CD4-positive, alpha-beta memory T cell (primary cell): ENCODE measurements around the gene RTN4R. TPM values are rescaled to one million over a fixed set of nuclear protein-coding genes. Genes with fewer than 3 reads are reported as not detected.

Source experiments
- CTCF ChIA-PET: fragments of 350-600 bp; sonication (Branson Sonifier 250); formaldehyde crosslinking; loops from one replicate; lab custom pipeline; 2021; ENCODE audit warnings: inconsistent platforms; ENCODE audit not compliant: partially characterized antibody; lab: Charles Lee
- POLR2A ChIA-PET: fragments of 350-600 bp; sonication (Branson Sonifier 250); formaldehyde crosslinking; loops from one replicate; lab custom pipeline; 2021; ENCODE audit not compliant: partially characterized antibody; lab: Charles Lee
- DNase-seq, 5 donors: peaks; one replicate each; pipeline versions ENCODE4 v3.0.0 to v3.0.0-alpha.2; 2020 to 2022; ENCODE audit warnings: mixed read lengths in 1 of 5
- H3K27ac ChIP-seq: one replicate; pipeline ENCODE4 v1.7.0; 2013; ENCODE audit warnings: low read depth, low read length
- H3K27me3 ChIP-seq: 2 replicates; pipeline ENCODE4 v1.7.0; 2013; ENCODE audit warnings: mild to moderate bottlenecking, low read length, moderate library complexity; ENCODE audit not compliant: insufficient read depth
- H3K36me3 ChIP-seq: 2 replicates; pipeline ENCODE4 v1.7.0; 2013; ENCODE audit warnings: mild to moderate bottlenecking, low read length, moderate library complexity; ENCODE audit not compliant: insufficient read depth
- H3K4me1 ChIP-seq: 2 replicates; pipeline ENCODE4 v1.7.0; 2013; ENCODE audit warnings: mild to moderate bottlenecking, low read length, moderate library complexity; ENCODE audit not compliant: insufficient read depth
- H3K4me3 ChIP-seq, 2 donors: one replicate each; pipeline ENCODE4 v1.7.0; 2013; ENCODE audit warnings: low read length in 2 of 2, mild to moderate bottlenecking in 1 of 2
- H3K9me3 ChIP-seq, 2 donors: one replicate each; pipeline ENCODE4 v1.7.0; 2013; ENCODE audit warnings: low read length in 2 of 2, control low read depth in 1 of 2; ENCODE audit not compliant: control insufficient read depth in 1 of 2
- H3K27ac Mint-ChIP-seq, 7 donors: one replicate each; pipeline ENCODE4 v1.8.0; 2020 to 2021; ENCODE audit warnings: mixed read lengths in 7 of 7, mild to moderate bottlenecking in 6 of 7, inconsistent platforms in 3 of 7, moderate library complexity in 3 of 7
- H3K27me3 Mint-ChIP-seq, 2 donors: one replicate each; pipeline ENCODE4 v1.8.0; 2020 to 2021; ENCODE audit warnings: mixed read lengths in 2 of 2
- H3K36me3 Mint-ChIP-seq, 2 donors: one replicate each; pipeline ENCODE4 v1.8.0; 2020 to 2021; ENCODE audit warnings: mixed read lengths in 2 of 2, inconsistent platforms in 1 of 2, mild to moderate bottlenecking in 1 of 2
- H3K4me1 Mint-ChIP-seq, 4 donors: one replicate each; pipeline ENCODE4 v1.8.0; 2020 to 2021; ENCODE audit warnings: mixed read lengths in 4 of 4, mild to moderate bottlenecking in 1 of 4
- H3K4me3 Mint-ChIP-seq, 8 donors: one replicate each; pipeline ENCODE4 v1.8.0; 2020 to 2021; ENCODE audit warnings: mixed read lengths in 8 of 8, mild to moderate bottlenecking in 7 of 8, moderate library complexity in 6 of 8, inconsistent platforms in 3 of 8
- H3K9me3 Mint-ChIP-seq, 8 donors: one replicate each; pipeline ENCODE4 v1.8.0; 2020 to 2021; ENCODE audit warnings: mixed read lengths in 8 of 8, mild to moderate bottlenecking in 5 of 8, inconsistent platforms in 3 of 8, moderate library complexity in 1 of 8
- intact Hi-C: fragments of 100-400 bp; cut with micrococcal nuclease; formaldehyde crosslinking; loops from one replicate; pipeline ENCODE4 v1.15.1; 2023
- polyA plus RNA-seq, 2 donors: library from polyadenylated mRNA; unstranded; fragments of 300-500 nt; fragmentation: Illumina TruSeq; gene quantifications; one replicate each; pipeline ENCODE4 v1.2.3, GENCODE V29; 2021
- total RNA-seq, 2 experiments: library from RNA; stranded (reverse); gene quantifications; one replicate each; pipeline ENCODE4 v1.2.3, GENCODE V29; 2021

The RTN4R gene
- total and polyA plus RNA-seq, 4 experiments from 2014 or later: 1.7 to 6.3 (median 2.4) TPM

DNA sequence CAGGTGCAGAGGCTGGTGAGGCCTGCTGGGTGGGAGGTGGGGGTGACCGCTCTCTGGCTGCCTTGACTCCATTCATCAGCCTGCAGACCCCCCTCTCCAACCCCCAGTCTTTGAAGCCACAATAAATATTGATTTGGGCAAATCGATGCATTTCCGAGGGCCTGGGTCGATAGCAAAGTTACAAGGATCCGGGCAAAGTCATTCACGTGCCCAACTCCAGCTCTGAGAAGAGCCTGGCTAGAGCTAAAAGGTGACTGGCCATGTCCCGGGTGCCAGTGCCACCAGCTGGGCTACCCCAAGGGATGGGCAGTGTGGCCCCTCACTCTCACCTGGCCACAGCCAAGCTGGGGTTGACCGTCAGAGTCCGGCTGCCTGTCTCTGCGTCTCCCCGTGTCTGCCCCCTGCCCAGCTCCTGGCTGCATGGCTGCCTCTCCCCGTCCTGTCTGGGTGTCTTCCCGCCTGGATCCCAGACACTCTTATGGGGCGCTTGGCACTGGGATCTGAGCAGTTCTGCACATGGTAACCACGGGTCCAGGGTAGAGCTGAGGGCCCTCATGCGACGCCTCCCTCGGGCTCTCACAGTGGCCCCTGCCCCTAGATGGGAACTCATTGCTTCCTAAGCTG is 70.6 kb downstream of the RTN4R start:
- Mint-ChIP-seq H3K27ac (no peak overlapping the region), H3K27me3 (no peaks in the 10 kb centered on the region), H3K4me1 (no peaks in the 10 kb centered on the region), H3K4me3 (no peak overlapping the region), H3K36me3 (no peaks in the 10 kb centered on the region), H3K9me3 (no peaks in the 10 kb centered on the region)
- Histone ChIP-seq H3K36me3 (no peaks in the 10 kb centered on the region), H3K4me3 (no peak overlapping the region), H3K9me3 (no peaks in the 10 kb centered on the region), H3K27ac (no peak overlapping the region), H3K4me1 (no peaks in the 10 kb centered on the region), H3K27me3 (peaks cover 3% of the 10 kb centered on the region)
- POLR2A ChIA-PET: no interaction called here
- CTCF ChIA-PET: no interaction called here
- DNase-seq: no peak
- intact Hi-C loops: no loop called here

DNA sequence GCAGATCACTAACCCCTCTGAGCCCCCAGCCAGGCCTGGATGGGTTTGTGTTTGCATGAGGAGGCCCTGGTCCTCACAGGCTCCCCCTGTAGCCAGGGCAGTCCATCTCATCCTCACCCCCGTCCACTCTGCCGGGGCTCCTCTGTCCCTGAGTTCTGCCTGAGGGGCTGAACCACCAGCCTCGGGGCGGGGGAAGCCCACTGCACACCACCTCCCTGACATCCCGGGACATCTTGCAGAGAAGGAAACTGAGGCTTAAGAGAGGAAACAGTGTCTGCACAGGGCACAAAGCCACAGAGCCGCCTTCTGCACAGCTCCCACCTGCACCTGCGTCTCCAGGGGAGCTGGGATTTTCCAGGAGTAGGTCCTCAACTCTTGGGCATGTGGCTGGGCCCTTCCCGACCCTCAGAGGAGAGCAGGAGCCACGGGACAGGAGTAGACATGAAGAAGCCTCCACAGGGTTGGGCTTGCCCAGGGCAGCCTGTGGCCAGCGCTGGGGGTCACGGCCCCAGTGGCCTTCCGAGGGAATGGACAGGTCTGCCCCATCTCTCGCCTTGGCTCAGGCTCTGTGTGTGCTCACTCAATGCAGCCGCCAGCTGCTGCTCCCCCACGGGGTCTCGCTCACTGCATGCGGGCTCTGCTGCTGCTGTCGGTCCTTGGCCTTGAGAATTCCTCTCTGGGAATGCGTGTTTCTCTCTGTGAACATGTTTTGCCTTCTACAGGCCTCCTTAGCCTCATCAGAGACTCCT is 71.8 kb downstream of the RTN4R start:
- DNase-seq: no peak
- no peak overlapping the region for H3K27ac Mint-ChIP-seq
- no peak overlapping the region for H3K4me3 Mint-ChIP-seq
- H3K36me3 Mint-ChIP-seq: no peaks in the 10 kb centered on the region
- Histone ChIP-seq H3K27ac (no peak overlapping the region), H3K9me3 (no peaks in the 10 kb centered on the region), H3K4me1 (no peaks in the 10 kb centered on the region), H3K4me3 (no peak overlapping the region), H3K27me3 (no peaks in the 10 kb centered on the region), H3K36me3 (no peaks in the 10 kb centered on the region)
- ChIA-PET CTCF (no interaction called here), POLR2A (no interaction called here)
- no peaks in the 10 kb centered on the region for H3K4me1 Mint-ChIP-seq
- intact Hi-C loops: no loop called here
- no peaks in the 10 kb centered on the region for H3K9me3 Mint-ChIP-seq
- no peaks in the 10 kb centered on the region for H3K27me3 Mint-ChIP-seq

DNA sequence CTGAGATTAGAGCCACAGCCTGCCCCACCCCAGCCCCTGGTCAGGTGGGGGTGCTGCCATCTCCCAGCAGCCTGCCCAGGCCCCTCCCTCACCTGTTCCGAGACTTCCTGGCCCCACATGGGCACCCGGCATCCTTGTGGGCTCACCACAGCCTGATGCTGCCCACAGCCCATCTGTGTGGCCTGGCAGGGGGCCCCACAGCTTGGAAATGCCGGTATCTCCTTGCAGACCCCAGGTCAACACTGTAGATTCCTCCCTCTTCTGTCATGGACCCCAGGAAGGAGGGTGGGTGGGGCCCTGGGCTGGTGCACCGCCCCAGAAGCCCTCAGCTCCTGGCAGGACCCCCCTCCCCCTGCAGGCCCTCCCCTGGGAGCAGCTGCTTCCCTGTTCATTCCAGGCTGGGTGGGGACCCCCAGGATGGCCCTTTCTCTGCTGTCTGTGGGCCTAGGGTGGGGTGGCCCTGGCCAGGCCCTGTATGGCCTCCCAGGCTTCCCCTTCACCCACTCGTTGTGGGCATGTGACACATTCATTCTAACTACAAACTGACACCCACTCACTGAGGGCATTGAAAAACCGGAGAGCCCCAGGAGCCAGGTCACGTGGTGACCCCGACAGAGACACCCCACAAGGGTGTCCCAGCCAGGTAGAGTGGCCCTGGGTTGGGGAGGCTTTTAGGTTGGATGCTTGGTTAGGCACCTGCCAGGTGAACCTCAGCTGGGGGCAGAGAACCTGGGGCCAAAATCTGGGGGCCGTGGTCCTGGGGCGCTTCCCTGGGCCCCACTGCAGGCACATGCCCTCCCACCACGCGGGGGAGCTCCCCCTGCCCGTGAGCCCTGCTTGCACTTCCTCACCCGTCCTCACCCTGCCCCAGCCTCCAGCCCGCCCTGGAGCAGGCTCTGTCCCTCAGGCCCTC is 73.2 kb downstream of the RTN4R start:
- intact Hi-C loops: no loop called here
- Histone ChIP-seq H3K9me3 (no peaks in the 10 kb centered on the region), H3K4me3 (no peak overlapping the region), H3K36me3 (no peaks in the 10 kb centered on the region), H3K27me3 (no peaks in the 10 kb centered on the region), H3K27ac (no peak overlapping the region), H3K4me1 (no peaks in the 10 kb centered on the region)
- H3K4me3 Mint-ChIP-seq: no peak overlapping the region
- ChIA-PET CTCF (no interaction called here), POLR2A (no interaction called here)
- no peaks in the 10 kb centered on the region for H3K4me1 Mint-ChIP-seq
- no peak overlapping the region for H3K27ac Mint-ChIP-seq
- DNase-seq: no peak
- no peaks in the 10 kb centered on the region for H3K36me3 Mint-ChIP-seq
- H3K9me3 Mint-ChIP-seq: no peaks in the 10 kb centered on the region
- H3K27me3 Mint-ChIP-seq: no peaks in the 10 kb centered on the region

DNA sequence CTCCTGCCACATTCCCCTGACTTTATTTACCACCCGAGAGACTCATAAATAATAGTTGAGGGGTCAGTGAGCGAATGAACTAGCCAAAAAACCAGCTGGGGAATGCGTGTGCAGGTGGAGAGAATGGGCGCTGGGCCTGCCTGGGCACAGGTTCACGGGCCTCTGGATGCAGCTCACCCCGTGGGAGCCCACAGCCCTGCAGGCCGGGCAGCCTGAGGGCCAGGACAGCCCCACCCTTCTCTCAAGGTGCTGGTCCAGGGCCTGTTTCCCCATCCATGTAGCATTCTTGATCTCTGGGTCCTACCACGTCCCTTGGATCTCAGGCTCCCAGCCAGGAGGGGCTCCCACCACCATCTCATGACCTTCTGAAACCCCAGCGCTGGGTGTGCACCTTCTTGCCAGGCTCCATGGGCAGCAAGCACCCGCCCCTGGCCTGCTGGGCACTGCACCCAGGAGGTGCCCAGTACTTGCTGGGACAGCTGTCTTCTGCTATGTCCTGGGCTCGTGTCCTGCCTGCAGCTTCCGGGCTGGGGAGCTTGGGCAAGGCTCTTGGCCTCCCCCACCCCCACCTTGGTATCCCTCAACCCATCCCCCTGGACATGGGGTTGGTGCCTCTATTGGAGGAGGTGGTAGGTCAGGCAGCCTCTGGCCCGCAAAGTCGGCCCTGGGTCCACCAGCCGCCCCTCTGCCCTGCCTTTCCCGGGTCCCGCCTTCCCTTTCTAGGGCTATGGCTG is 74.2 kb downstream of the RTN4R start:
- H3K4me1 Mint-ChIP-seq: no peaks in the 10 kb centered on the region
- peak overlapping the region in 1 of 7 donors; percentile 18 for H3K27ac Mint-ChIP-seq
- ChIA-PET CTCF (interaction anchor here (0.5 kb wide), 1 partner anchor 1070 kb away, joined by 3 read pairs; no protein-coding TSS in a partner anchor), POLR2A (no interaction called here)
- H3K36me3 Mint-ChIP-seq: no peaks in the 10 kb centered on the region
- Histone ChIP-seq H3K36me3 (no peaks in the 10 kb centered on the region), H3K27ac (no peak overlapping the region), H3K4me3 (no peak overlapping the region), H3K27me3 (no peaks in the 10 kb centered on the region), H3K4me1 (no peaks in the 10 kb centered on the region), H3K9me3 (no peaks in the 10 kb centered on the region)
- intact Hi-C loops: no loop called here
- DNase-seq: no peak
- no peaks in the 10 kb centered on the region for H3K27me3 Mint-ChIP-seq
- no peaks in the 10 kb centered on the region for H3K9me3 Mint-ChIP-seq
- no peak overlapping the region for H3K4me3 Mint-ChIP-seq

DNA sequence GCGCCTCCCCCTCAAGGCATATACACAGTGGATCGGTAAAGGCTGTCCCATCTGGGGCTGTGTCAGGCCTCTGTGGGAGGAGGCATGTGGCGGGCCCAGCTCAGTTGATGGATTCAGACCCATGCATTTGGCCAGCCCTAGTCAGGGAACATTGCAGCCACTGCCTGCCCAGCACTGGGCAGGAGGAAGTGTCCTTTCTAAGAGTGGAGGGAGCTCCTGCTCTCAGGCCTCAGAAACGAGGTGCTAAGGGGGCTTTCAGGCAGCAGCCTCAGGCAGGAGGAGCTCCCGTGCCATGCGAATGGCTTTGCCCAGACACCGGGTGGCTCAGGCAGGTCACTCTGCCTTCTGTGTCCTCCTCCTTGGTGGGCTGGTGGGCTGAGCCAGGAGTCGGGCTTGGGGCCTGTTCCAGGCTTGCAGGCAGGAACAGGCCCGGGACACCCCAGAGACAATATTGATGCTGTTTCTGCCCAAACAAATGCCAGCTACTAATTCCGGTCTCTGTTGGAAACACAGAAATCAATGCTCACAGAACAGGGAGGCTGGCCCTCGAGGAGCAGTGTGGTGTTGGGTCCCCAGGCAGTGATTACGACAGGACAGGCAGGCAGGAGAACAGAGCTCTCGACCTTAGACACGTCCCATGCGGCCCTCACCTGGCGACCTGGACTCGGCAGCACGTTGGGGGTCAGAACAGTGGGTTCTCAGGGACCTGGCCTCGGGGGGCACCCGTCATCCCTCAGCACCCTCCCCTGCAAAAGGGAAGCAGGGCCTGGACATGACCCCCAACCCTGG is 75.0 kb downstream of the RTN4R start:
- H3K9me3 Mint-ChIP-seq: no peaks in the 10 kb centered on the region
- no peaks in the 10 kb centered on the region for H3K4me1 Mint-ChIP-seq
- H3K36me3 ChIP-seq: no peaks in the 10 kb centered on the region
- POLR2A ChIA-PET: no interaction called here
- intact Hi-C loops: no loop called here
- CTCF ChIA-PET: no interaction called here
- H3K36me3 Mint-ChIP-seq: no peaks in the 10 kb centered on the region
- no peak for DNase-seq
- H3K4me3 Mint-ChIP-seq: no peak overlapping the region
- no peaks in the 10 kb centered on the region for H3K9me3 ChIP-seq
- no peaks in the 10 kb centered on the region for H3K27me3 ChIP-seq
- no peak overlapping the region for H3K4me3 ChIP-seq
- H3K27ac ChIP-seq: no peak overlapping the region
- H3K4me1 ChIP-seq: no peaks in the 10 kb centered on the region
- H3K27ac Mint-ChIP-seq: peak overlapping the region in 1 of 7 donors; percentile 13
- no peaks in the 10 kb centered on the region for H3K27me3 Mint-ChIP-seq

DNA sequence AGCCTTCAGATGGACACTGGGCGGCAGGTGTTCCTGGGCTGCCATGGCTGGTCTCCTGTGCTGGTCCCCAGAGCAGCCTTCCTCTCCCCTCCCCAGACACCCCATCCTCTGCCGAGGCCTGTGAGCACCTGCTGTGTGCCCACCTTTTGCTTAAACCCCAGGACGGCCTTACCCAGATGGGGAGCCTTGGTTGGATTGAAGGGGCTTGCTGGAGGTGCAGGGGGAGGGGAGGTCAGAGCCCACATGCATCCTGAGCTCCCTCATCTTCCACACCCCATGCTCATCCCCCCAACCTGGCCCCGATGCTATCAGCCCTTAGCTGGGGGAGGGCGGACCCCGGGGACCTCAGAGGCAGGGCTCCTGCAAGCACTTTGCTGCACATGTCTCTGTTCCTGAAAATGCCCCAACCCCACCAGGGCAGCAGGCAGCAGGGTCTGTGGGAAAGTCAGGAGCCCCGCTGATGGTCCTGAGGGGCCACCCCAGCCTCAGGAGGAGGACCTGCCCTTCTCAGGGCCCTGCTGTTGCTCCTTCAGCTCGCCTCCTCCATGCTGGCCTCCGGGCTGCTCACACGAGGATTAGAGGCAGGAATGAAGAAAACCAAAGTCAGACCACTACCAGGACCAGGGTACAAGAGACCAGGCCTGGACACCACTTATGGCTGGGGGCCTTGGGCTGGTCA is 75.7 kb downstream of the RTN4R start:
- ChIA-PET POLR2A (no interaction called here), CTCF (no interaction called here)
- Mint-ChIP-seq H3K9me3 (no peaks in the 10 kb centered on the region), H3K27ac (no peak overlapping the region), H3K4me1 (no peaks in the 10 kb centered on the region), H3K4me3 (no peak overlapping the region), H3K36me3 (no peaks in the 10 kb centered on the region), H3K27me3 (no peaks in the 10 kb centered on the region)
- no peak overlapping the region for H3K27ac ChIP-seq
- H3K27me3 ChIP-seq: no peaks in the 10 kb centered on the region
- H3K4me3 ChIP-seq: no peak overlapping the region
- intact Hi-C loops: no loop called here
- no peak for DNase-seq
- no peaks in the 10 kb centered on the region for H3K9me3 ChIP-seq
- no peaks in the 10 kb centered on the region for H3K36me3 ChIP-seq
- H3K4me1 ChIP-seq: no peaks in the 10 kb centered on the region
